NOMO-1 (cell line): ENCODE measurements around the gene PPP4R3C.
"Not testable (repeated sequence)": the region's sequence is repeated elsewhere in the genome, so short reads cannot be mapped to it uniquely, and the experiment has no call there.

Experiments used
- DNase-seq, 2 experiments: peaks; one replicate each; lab custom pipeline; 2025; ENCODE audit not compliant: unreplicated experiment in 2 of 2; lab: John Stamatoyannopoulos, UW

The PPP4R3C gene

DNA sequence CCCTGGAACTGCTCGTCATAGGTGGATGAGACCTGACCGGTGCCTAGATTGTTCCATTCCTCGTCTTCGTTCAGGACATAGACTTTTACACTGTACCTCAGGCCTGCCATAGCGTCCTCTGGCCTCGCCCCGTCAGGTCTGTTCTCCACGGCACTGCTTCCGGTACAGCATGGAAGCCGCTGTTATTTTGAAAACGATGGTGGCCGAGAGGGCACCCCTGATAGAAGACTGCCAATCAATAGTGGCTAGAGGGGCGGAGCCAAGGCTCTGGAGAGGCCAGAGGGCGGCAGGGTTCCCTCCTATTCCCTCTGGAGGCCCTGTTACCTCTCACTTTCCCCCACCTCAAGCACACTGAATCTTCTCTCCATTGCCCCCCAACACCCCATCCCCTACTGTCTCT, at the start of gene PPP4R3C:
PPP4R3C (minus strand) TSS at position 155 of the 400 bp plus-strand sequence; CDS start at position 110, 45 bp downstream.
- DNase-seq = no peak

DNA sequence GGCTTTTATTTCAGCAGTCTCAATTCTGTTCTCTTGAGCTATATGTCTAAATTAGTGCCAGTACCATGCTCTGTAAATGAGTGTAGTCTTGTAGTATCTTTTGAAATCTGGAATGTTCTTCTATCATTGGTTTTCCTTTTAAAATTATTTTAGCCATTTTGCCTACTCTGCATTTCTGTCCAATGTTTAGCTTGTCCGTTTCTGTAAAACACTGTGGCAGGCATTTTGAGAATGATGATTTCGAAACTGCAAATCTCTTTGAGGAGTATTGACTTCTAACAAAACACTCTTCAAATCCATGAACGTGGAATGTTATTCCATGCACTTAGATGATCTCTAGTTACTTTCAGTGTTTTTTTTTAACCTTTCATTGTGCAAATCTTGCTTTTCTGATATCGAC, 28.3 kb upstream of the PPP4R3C start:
- no peak for DNase-seq

DNA sequence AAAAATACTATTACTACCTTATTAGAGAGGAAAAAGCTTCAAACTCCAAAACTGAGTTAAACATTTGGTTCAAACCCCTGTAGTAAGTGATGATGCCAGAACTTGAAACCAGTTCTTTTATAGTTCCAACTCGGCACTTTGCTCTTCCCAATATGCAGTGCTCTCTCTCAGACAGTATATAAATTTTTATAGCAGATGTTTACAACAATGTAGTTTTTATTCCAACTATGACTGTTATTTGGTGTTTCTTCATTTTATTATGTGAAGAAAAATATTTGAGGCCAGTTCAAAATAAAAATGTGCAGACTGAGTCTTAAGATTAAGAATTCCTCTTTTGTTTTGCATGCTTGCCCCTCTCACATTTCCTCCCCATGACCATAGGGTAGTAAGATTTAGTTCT, 2.9 kb upstream of the PPP4R3C start:
- no peak for DNase-seq

DNA sequence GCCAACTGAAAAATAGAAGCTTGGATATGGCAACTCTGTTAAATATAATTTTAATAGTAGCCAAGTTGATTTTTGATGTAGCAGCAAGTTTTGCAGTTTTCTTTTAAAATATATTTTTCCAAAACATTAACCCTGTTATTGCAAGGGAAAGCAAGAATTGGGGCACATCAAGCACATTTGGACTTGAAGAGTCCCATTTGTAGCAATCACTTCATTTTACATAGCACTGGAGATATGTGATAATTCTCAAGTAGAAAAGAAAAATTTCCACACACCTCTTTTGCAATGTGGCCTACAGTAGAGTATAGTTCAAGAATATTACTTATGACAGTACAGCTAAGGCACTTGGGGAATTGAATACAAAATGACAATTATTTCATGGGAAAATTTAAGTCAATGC, 1.9 kb upstream of the PPP4R3C start:
- no peak for DNase-seq

DNA sequence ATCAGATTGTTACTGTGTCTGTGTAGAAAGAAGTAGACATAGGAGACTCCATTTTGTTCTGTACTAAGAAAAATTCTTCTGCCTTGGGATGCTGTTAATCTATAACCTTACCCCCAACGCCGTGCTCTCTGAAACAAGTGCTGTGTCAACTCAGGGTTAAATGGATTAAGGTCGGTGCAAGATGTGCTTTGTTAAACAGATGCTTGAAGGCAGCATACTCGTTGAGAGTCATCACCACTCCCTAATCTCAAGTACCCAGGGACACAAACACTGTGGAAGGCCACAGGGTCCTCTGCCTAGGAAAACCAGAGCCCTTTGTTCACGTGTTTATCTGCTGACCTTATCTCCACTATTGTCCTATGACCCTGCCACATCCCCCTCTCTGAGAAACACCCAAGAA, 4.0 kb downstream of the PPP4R3C start:
- not testable (repeated sequence) for DNase-seq

DNA sequence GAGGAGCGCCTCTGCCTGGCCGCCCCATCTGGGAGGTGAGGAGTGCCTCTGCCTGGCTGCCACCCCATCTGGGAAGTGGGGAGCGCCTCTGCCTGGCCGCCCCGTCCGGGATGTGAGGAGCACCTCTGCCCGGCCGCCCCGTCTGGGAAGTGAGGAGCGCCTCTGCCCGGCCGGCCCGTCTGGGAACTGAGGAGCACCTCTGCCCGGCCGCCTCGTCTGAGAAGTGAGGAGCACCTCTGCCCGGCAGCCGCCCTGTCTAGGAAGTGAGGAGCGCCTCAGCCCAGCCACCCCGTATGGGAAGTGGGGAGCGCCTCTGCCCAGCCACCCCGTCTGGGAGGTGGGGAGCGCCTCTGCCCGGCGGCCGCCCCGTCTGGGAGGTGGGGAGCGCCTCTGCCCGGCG, 4.6 kb downstream of the PPP4R3C start:
- DNase-seq = not testable (repeated sequence)

DNA sequence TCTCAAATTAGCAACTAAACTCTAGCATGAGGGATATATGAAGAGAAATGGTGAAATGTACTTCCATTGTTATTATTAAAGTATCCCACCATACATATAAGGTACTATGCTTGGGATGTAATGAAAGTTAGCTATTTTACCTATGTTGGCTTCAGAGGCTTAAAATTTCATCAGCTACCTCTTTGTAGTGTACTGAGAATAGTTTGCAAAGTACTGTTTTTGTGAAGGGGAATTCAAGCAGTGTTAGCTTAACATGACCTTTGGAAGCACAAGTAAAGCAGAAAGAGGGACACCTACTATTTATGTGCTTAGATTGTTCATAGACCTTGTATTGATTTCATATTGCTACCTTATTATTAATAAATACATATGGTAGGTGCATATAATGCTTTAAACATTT, 11.8 kb downstream of the PPP4R3C start:
- no peak for DNase-seq

DNA sequence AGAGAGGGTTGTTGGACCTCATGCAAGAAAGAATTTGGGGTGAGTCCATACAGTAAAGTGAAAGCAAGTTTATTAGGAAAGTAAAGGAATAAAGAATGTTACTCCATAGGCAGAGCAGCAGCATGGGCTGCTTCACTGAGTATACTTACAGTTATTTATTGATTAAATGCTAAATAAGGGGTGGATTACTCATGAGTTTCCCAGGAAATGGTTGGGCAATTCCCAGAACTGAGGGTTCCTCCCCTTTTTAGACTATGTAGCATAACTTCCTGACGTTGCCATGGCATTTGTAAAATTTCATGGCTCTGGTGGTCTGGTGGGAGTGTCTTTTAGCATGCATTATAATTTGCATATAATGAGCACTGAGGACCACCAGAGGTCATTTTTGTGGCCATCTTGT, 16.7 kb downstream of the PPP4R3C start:
- DNase-seq = no peak

DNA sequence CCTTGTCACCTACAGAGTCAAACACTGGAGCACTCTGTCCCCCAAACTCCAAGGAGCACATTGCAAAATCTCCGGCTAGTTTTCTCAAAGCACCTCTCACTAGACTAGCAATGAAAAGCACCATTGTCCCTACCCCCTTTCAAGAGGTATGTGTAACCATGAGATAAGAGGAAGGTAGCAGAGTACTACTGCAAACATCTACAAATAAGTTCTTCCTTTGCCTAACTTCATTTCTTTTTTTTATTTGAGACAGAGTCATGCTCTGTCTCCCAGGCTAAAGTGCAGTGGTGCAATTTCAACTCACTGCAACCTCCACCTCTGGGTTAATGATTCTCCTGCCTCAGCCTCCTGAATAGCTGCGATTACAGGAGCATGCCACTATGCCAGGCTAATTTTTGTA, 17.7 kb downstream of the PPP4R3C start:
- DNase-seq = no peak

DNA sequence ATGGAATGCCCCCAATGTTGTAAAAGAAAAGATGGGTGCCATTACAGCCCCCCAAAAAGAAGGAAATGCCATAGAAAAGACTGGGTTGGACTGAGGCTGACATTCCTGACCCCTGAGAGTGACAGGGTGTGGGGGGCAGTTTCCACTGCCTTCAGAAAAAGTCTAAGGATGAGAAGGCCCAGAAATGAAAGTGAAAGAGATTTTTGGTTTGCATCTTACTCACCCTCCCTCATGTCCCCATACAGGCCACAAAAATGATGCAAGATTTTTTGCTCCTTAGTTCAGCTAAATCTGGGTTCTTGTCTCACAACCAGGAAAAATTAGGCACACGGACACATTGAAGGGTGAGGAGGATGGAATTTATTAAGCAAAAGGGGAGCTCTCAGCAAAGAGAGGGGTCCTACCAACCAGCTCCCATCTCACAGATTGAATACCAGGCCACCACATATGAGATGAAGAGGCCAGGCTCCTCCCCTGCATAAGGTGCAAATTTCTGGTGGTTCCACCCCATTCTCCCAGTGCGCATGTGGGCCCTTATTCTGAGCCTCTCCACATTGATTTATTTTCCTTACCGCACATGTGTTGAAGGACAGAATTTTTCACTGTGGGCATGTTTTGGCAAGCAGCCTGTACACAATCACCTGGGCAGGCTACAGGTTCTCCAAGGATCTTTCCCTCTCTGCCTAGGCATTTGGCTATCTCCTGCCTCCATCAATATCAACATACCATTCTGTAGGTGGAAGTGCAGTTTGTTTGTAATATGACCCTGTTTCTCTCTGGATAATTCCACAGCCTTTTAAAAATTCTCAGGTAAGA, 18.8 kb downstream of the PPP4R3C start:
- no peak for DNase-seq

DNA sequence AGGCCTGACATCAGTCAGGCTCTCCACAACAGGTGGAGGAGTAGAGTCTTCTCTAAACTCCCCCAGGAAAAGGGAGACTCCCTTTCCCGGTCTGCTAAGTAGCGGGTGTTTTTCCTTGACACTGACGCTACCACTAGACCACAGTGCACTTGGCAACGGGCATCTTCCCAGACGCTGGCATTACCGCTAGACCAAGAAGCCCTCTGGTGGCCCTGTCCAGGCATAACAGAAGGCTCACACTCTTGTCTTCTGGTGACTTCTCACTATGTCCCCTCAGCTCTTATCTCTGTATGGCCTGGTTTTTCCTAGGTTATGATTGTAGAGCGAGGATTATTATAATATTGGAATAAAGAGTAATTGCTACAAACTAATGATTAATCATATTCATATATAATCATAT, 20.7 kb downstream of the PPP4R3C start:
- DNase-seq = not testable (repeated sequence)

DNA sequence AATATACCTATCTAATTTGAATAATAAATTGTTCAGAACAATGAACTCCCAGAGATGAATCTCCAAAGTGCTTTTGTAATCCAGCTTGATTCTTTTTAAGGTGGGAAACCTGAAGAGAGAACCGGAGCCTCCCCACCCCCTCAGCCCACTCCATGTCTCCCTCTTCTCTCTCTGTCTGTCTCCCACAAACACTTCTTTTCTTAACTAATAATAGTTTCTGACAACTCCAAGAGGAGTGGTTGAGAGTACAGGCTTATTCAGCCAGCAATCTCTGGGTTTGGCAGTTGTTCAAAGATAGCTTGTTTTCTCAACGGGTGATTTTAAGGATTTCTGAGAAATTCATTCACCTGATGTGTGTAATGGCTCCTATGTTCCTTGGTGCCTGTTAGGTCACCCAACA, 23.4 kb downstream of the PPP4R3C start:
- no peak for DNase-seq

DNA sequence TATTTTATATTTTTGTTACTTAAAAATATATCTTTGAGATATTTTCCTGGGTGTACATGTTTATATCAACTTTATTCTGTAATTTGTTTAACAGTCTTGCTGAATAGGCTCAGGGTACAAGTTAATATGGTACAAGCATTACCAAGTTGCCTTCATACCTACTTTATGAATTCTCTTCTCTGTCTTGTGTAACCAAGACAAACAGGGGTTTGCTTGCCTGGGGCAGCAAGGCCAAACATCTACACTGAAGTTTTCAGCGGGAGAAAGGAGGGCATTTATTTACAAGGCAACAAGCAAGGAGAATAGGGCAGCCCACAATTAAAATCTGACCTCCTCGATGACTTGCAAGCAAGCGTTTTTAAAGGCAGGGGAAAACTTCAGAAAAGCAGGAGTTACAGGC, 24.2 kb downstream of the PPP4R3C start:
- no peak for DNase-seq

DNA sequence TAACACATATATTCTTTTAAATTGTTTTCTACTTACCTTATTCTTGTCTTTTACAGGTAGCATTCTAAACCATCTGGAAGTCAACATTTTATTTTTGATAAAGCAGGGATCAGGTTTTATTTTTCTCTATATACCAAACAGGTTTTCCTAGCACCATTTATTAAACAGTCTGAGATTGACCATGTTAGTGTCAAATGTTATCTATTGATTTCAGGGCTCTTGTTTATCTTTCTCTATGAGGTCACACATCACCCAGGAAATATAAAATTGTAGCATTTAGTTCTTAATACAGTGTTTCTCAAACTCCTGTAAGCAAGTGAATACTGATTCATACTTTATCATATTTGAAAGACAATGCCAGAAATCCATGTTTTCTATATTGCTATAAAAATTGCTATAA, 28.1 kb downstream of the PPP4R3C start:
- DNase-seq = no peak
